SU-DHL-6 (cell line): ENCODE measurements around the gene MCRIP2.

Source experiments
- EZH2phosphoT487 ChIP-seq: fragments of 200-600 bp; sonication (generic), shearing (Covaris generic); conservative IDR thresholded peaks from 2 replicates; pipeline ENCODE4 v1.6.1; 2018; ENCODE audit warnings: mild to moderate bottlenecking, antibody characterized with exemption, low read length, moderate library complexity, mixed read lengths
- TF ChIP-seq, protein P1 (sequence below): fragments of 200-600 bp; sonication (generic); IDR thresholded peaks from one replicate; pipeline ENCODE4 v1.5.1; 2017; ENCODE audit warnings: antibody characterized with exemption, mild to moderate bottlenecking, low read length, moderate library complexity; ENCODE audit not compliant: insufficient read depth, poor library complexity, severe bottlenecking

- TF ChIP-seq, protein P1, sequence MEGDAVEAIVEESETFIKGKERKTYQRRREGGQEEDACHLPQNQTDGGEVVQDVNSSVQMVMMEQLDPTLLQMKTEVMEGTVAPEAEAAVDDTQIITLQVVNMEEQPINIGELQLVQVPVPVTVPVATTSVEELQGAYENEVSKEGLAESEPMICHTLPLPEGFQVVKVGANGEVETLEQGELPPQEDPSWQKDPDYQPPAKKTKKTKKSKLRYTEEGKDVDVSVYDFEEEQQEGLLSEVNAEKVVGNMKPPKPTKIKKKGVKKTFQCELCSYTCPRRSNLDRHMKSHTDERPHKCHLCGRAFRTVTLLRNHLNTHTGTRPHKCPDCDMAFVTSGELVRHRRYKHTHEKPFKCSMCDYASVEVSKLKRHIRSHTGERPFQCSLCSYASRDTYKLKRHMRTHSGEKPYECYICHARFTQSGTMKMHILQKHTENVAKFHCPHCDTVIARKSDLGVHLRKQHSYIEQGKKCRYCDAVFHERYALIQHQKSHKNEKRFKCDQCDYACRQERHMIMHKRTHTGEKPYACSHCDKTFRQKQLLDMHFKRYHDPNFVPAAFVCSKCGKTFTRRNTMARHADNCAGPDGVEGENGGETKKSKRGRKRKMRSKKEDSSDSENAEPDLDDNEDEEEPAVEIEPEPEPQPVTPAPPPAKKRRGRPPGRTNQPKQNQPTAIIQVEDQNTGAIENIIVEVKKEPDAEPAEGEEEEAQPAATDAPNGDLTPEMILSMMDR = no peak
- TF ChIP-seq EZH2phosphoT487 = no peak
Observed at GRCh38 chr16:629185-629832, 12.3 kb upstream of the MCRIP2 start.
